Activated naive CD8-positive, alpha-beta T cell treated with anti-CD3 and anti-CD28 coated beads for 36 hours (primary cell): ENCODE measurements around the gene MATN1. TPM values are rescaled to one million over a fixed set of nuclear protein-coding genes. Genes with fewer than 3 reads are reported as not detected.

Experiments
- DNase-seq: peaks from one replicate; pipeline ENCODE4 v3.0.0; 2021
- H3K27ac Mint-ChIP-seq: one replicate; pipeline ENCODE4 v1.8.0; 2022; ENCODE audit warnings: mild to moderate bottlenecking, moderate library complexity, mixed read lengths
- H3K27me3 Mint-ChIP-seq: one replicate; pipeline ENCODE4 v1.8.0; 2022; ENCODE audit warnings: mild to moderate bottlenecking, mixed read lengths
- H3K36me3 Mint-ChIP-seq: one replicate; pipeline ENCODE4 v1.8.0; 2021; ENCODE audit warnings: mild to moderate bottlenecking, mixed read lengths
- H3K4me1 Mint-ChIP-seq: one replicate; pipeline ENCODE4 v1.8.0; 2021; ENCODE audit warnings: mixed read lengths
- H3K4me3 Mint-ChIP-seq: one replicate; pipeline ENCODE4 v1.8.0; 2022; ENCODE audit warnings: mild to moderate bottlenecking, moderate library complexity, mixed read lengths
- H3K9me3 Mint-ChIP-seq: one replicate; pipeline ENCODE4 v1.8.0; 2022; ENCODE audit warnings: mixed read lengths
- total RNA-seq, 2 experiments: library from RNA; stranded (reverse); gene quantifications; one replicate each; pipeline ENCODE4 v1.2.3, GENCODE V29; 2021

The MATN1 gene
- total RNA-seq, 2 experiments from 2014 or later: 1.1 to 1.5 TPM

GRCh38 chr1:30733493-30733892 lies 10.1 kb upstream of the MATN1 start:
- no peak for DNase-seq
- no peak overlapping the region for H3K4me3 Mint-ChIP-seq
- peak overlapping the region; percentile 70 for H3K27ac Mint-ChIP-seq
- peaks cover 29% of the 10 kb centered on the region for H3K36me3 Mint-ChIP-seq
- peaks cover 3% of the 10 kb centered on the region for H3K27me3 Mint-ChIP-seq
- peaks cover 2% of the 10 kb centered on the region for H3K9me3 Mint-ChIP-seq
- H3K4me1 Mint-ChIP-seq: peaks cover 23% of the 10 kb centered on the region

- Mint-ChIP-seq H3K27ac (peak overlapping the region; percentile 61), H3K9me3 (peaks cover 2% of the 10 kb centered on the region), H3K36me3 (peaks cover 18% of the 10 kb centered on the region), H3K4me1 (peaks cover 24% of the 10 kb centered on the region), H3K27me3 (peaks cover 3% of the 10 kb centered on the region), H3K4me3 (no peak overlapping the region)
- no peak for DNase-seq
These were observed 9.1 kb upstream of the MATN1 start for GRCh38 chr1:30732277-30732996.

GRCh38 chr1:30731806-30732276 lies 8.5 kb upstream of the MATN1 start:
- H3K9me3 Mint-ChIP-seq: peaks cover 2% of the 10 kb centered on the region
- peaks cover 13% of the 10 kb centered on the region for H3K36me3 Mint-ChIP-seq
- H3K27me3 Mint-ChIP-seq: peaks cover 3% of the 10 kb centered on the region
- no peak overlapping the region for H3K4me3 Mint-ChIP-seq
- DNase-seq: no peak
- H3K4me1 Mint-ChIP-seq: peaks cover 24% of the 10 kb centered on the region
- H3K27ac Mint-ChIP-seq: peak overlapping the region; percentile 83

GRCh38 chr1:30731109-30731805 lies 7.9 kb upstream of the MATN1 start:
- H3K9me3 Mint-ChIP-seq: peaks cover 2% of the 10 kb centered on the region
- DNase-seq: no peak
- H3K4me1 Mint-ChIP-seq: peaks cover 24% of the 10 kb centered on the region
- peaks cover 3% of the 10 kb centered on the region for H3K27me3 Mint-ChIP-seq
- H3K4me3 Mint-ChIP-seq: no peak overlapping the region
- peaks cover 11% of the 10 kb centered on the region for H3K36me3 Mint-ChIP-seq
- peak overlapping the region; percentile 83 for H3K27ac Mint-ChIP-seq

GRCh38 chr1:30730346-30731108 lies 7.1 kb upstream of the MATN1 start:
- Mint-ChIP-seq H3K4me3 (no peak overlapping the region), H3K9me3 (peaks cover 2% of the 10 kb centered on the region), H3K36me3 (peaks cover 11% of the 10 kb centered on the region), H3K4me1 (peaks cover 24% of the 10 kb centered on the region), H3K27me3 (peaks cover 3% of the 10 kb centered on the region), H3K27ac (no peak overlapping the region)
- DNase-seq: no peak

GRCh38 chr1:30729901-30730300 lies 6.5 kb upstream of the MATN1 start:
- Mint-ChIP-seq H3K4me3 (no peak overlapping the region), H3K27me3 (peaks cover 3% of the 10 kb centered on the region), H3K9me3 (peaks cover 2% of the 10 kb centered on the region), H3K4me1 (peaks cover 24% of the 10 kb centered on the region), H3K36me3 (peaks cover 9% of the 10 kb centered on the region), H3K27ac (no peak overlapping the region)
- no peak for DNase-seq

- Mint-ChIP-seq H3K4me3 (no peak overlapping the region), H3K27ac (no peak overlapping the region), H3K4me1 (peaks cover 25% of the 10 kb centered on the region), H3K9me3 (peaks cover 2% of the 10 kb centered on the region), H3K27me3 (peaks cover 3% of the 10 kb centered on the region), H3K36me3 (peaks cover 5% of the 10 kb centered on the region)
- no peak for DNase-seq
These were observed 5.7 kb upstream of the MATN1 start for GRCh38 chr1:30728832-30729638.

GRCh38 chr1:30728340-30728739 lies 5.0 kb upstream of the MATN1 start:
- Mint-ChIP-seq H3K9me3 (peaks cover 2% of the 10 kb centered on the region), H3K4me3 (no peak overlapping the region), H3K4me1 (peaks cover 28% of the 10 kb centered on the region), H3K36me3 (peaks cover 4% of the 10 kb centered on the region), H3K27me3 (peaks cover 3% of the 10 kb centered on the region), H3K27ac (no peak overlapping the region)
- no peak for DNase-seq

- H3K27ac Mint-ChIP-seq: no peak overlapping the region
These were observed 4.4 kb upstream of the MATN1 start for GRCh38 chr1:30727824-30728223.

GRCh38 chr1:30726773-30727684 lies 3.6 kb upstream of the MATN1 start:
- no peak overlapping the region for H3K27ac Mint-ChIP-seq
- peaks cover 3% of the 10 kb centered on the region for H3K27me3 Mint-ChIP-seq
- H3K4me3 Mint-ChIP-seq: no peak overlapping the region
- peaks cover 2% of the 10 kb centered on the region for H3K9me3 Mint-ChIP-seq
- no peaks in the 10 kb centered on the region for H3K36me3 Mint-ChIP-seq
- H3K4me1 Mint-ChIP-seq: peaks cover 31% of the 10 kb centered on the region
- no peak for DNase-seq

More at GRCh38 chr1:30727824-30728223, 4.4 kb upstream of the MATN1 start:
- Mint-ChIP-seq H3K4me3 (no peak overlapping the region), H3K4me1 (peaks cover 29% of the 10 kb centered on the region), H3K9me3 (peaks cover 2% of the 10 kb centered on the region), H3K27me3 (peaks cover 3% of the 10 kb centered on the region), H3K36me3 (peaks cover 3% of the 10 kb centered on the region)
- DNase-seq: no peak

- Mint-ChIP-seq H3K27me3 (no peaks in the 10 kb centered on the region), H3K9me3 (no peaks in the 10 kb centered on the region), H3K27ac (no peak overlapping the region), H3K4me1 (peaks cover 26% of the 10 kb centered on the region), H3K4me3 (no peak overlapping the region), H3K36me3 (no peaks in the 10 kb centered on the region)
- no peak for DNase-seq
These were observed 2.9 kb upstream of the MATN1 start for GRCh38 chr1:30726236-30726635.

- peaks cover 23% of the 10 kb centered on the region for H3K4me1 Mint-ChIP-seq
- no peaks in the 10 kb centered on the region for H3K27me3 Mint-ChIP-seq
- H3K36me3 Mint-ChIP-seq: no peaks in the 10 kb centered on the region
- no peak overlapping the region for H3K4me3 Mint-ChIP-seq
- DNase-seq: no peak
- no peaks in the 10 kb centered on the region for H3K9me3 Mint-ChIP-seq
- peak overlapping the region; percentile 14 for H3K27ac Mint-ChIP-seq
These were observed 2.2 kb upstream of the MATN1 start for GRCh38 chr1:30725450-30726095.

- no peaks in the 10 kb centered on the region for H3K36me3 Mint-ChIP-seq
- no peak for DNase-seq
- H3K27ac Mint-ChIP-seq: no peak overlapping the region
- H3K27me3 Mint-ChIP-seq: no peaks in the 10 kb centered on the region
- no peaks in the 10 kb centered on the region for H3K9me3 Mint-ChIP-seq
- peaks cover 28% of the 10 kb centered on the region for H3K4me1 Mint-ChIP-seq
- H3K4me3 Mint-ChIP-seq: no peak overlapping the region
These were observed 1.5 kb upstream of the MATN1 start for GRCh38 chr1:30724655-30725421.
